Fibroblast of peridontal ligament (primary cell): ENCODE results near the gene EVA1A.

Experiments
- DNase-seq: peaks from one replicate; pipeline ENCODE4 v3.0.0-alpha.2; 2010; ENCODE audit errors: extremely low read depth

Gene EVA1A

DNA sequence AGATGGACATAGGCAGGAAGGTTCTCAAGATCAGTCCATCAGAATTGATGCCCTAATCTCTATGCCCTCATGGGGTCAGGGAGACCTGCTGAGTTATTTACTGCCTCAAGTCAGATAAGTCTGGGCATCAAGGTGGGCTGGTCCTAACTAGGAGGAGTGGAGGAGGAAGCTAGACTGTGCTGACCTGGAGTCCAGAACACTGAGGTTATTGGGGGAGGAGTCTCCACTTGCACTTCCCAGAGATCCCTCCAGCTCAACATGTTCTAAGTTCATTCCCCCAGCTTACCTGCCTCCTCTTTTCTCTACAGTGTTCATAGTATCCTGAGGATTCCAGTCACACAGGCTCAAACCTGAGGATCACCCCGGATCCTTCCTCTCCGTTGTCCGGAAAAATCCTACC is 19.3 kb downstream of the EVA1A start:
- no peak for DNase-seq

DNA sequence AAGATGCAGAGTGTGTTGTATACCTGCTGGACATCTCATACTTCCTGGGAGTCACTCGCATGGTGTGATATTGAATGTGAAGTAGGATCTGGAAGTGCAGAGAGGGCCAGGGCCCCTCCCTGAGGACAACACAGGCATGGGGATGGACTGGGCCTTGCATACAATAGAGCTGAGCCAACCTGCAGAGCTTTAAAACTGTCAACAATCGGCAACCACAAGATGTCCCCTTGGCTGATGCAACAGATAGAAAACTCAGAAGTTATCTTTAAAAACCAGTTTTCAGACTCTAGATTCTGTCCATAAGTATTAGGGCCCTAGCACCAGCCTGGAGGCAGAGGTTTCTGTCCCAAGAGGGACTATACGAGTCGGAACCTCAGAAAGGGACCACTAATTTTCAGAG is 19.7 kb downstream of the EVA1A start:
- DNase-seq = peak; percentile 33

DNA sequence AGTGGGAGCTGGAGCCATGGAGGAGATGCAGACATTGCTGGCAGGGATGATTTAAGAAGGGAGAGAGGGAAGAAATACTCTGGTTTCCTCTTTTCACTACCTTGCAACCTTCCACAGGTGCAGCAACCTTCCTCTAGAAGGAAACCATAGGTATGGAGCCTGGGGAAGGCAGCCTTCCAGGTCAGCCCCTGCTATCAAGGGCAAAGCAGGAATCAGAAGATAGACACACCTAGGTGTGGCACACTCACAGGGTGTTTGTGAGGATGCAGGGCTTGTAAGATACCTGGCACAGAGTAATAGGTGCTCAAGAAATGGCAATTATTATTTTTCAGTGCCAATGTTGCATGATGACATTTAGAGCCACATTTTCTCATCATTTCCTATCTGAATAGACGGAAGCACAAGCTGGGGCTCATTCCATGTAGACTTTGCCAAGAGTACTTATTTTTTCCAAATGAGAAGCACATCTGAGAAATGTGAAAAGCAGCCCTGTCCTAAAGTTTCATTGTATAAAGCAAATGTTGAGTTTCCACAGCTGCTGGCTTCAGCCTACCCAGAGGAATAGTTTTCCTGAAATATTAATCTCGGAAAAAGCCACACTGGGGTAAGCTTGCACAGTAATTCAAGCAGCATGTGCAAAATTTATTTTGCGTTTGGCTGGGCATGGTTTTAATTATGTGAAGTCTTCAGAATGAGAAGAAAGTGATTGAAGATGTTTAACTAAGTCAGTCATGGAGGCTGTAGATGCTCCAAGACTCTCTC is 20.6 kb downstream of the EVA1A start:
- DNase-seq = peak; percentile 98

DNA sequence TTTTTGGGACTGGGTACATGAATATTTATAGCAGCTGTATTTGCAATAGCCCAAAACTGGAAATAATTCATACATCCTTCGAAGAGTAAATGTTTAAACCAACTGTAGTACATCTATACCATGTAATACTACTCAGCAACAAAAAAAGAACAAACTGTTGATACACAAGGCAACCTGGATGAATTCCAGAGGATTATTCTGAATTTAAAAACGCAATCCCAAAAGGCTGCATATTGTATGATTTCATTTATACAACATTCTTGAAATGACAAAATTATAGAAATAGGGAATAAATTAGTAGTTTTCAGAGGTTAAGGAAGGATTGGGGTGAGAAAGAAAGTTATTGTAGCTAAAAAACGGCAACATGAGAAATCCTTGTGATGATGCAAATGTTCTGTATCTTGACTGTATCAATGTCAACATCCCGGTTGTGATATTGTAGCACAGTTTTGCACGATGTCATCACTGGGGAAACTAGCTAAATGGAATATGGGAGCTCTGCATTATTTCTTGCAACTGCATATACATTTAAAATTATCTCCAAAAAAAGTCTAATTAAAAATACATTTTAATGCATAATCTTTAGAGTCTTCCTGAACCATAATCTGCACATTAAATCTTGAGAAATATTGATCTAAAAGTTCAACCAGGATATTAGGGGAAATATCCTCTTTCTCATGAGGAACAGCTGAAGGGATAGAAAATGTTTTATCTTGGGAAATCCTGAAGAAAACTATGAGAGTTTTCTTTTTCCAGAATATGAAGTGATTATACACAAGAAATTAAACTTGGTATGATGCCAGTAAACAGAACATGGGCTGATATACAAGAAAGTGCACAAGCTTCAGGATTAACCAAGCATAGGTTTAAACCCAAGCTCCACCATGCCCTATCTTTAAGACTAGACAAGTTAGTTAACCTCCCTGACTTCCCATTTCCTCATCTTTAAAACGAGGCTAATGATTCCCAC is 21.9 kb downstream of the EVA1A start:
- DNase-seq = no peak

DNA sequence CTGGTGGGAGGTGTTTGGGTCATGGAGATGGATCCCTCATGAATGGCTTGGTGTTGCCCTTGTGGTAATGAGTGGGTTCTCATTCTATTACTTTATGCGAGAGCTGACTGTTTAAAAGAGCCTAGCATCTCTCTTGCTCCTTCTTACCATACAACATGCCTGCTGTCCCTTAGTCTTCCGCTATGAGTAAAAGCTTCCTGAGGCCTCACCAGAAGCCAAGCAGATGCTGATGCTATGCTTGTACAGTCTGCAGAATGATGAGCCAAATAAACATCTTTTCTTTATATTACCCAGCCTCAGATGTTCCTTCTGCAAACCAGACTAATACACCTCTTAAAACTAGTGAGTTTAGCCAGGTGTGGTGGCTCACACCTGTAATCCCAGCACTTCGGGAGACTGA is 23.1 kb downstream of the EVA1A start:
- no peak for DNase-seq

DNA sequence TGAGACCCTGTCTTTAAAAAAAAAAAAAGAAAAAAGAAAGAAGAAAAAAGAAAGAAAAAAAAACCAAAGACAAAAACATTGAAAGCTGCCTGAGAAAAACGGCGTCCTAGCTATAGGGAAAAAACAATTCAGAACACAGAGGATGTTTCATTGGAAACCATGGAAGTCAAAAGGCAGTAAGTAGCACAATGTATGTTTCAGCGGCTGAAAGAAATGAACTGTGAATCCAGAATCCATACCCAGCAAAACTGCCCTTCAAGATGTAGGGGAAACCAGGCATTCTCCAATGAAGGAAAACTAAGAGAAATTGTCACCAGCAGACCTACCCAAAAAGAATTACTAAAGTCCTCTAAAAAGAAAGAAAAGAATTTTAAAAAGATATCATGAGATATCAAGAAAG is 27.6 kb downstream of the EVA1A start:
- DNase-seq = no peak

DNA sequence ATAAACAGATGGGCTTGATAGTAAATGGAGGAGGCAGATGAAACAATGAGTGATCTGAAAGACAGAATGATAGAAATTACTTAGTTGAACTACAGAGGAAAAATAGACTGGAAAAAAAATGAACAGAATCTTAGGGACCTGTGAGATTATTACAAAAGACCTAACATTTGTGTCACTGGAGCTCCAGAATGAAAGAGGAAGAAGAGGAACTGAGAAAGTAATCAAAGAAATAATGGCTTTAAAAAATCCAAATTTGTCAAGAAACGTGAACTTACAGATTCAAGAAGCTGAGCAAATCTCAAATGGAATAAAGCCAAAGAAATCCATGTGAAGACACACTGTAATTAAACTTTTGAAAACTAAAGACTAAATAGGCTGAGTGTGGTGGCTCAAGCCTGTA is 28.3 kb downstream of the EVA1A start:
- no peak for DNase-seq

DNA sequence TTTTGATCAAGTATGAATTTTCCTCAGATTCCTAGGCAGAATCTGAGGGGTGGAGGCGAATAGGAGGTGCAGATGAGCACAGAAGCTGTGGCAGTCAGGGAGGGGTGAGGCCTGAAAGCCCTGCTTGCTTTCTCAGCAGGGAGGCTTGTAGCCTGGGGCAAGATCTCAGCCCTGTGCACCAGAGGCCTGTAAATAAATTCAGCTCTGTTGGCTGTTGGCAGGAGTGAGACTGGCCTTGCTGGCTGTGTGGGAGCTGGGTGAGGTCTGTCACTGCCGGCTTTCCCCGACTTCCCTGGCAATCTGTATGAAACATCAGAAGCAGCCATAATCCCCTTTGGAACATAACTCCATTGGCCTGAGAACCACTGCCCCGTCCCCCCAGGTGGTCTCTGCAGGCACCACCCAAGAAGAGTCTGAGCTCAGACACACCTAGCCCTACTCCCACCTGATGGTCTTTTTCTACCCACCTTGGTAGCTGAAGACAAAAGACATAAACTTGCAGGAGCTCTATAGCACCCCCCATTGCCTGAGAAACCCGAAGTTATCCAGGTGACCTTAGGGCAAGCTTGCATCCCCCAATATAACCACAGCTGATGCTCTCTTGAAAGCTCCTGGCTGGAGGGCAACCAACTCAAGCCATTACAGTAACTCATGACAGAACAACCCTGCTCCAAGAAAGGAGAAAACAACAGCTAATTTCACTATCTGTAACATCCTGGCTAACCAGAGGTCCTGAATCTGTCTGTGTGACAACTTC is 32.3 kb downstream of the EVA1A start:
- DNase-seq = no peak

DNA sequence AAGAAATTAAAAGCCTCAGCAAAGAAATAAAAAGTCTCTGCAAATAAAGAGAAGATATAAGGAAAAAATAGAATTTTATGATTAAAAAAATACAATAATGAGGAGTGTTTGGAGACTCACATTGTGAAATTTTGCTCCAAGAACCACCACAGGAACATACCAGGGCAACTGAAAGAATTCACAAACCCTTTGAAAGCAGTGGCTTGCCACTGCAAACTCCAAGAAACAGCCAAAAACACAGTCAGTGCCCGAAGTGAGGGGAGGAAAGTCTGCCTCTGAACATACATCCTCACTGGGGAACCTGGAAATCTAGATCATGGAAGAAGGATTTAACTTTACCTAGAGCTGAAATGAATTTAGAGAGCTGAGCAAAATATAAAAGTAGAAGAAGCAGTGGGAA is 33.1 kb downstream of the EVA1A start:
- peak; percentile 63 for DNase-seq

DNA sequence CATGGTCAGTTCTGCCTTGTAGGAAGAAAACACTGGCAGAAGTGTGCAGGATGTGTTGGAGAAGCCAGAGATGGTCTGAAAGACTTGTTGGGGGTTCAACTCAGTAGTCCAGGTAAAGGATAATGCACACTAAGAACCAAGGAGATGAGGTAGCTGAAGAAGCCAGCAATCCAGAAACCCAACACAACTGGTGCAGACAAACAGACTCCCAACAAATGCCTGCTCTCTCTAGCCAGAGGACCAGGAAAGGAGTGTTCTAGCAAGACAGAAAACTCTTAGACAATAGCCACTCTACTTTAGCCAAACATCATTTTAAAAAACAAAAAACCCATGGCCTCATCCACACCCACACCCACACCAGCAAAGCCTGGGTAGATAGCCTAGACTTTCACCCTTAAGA is 33.9 kb downstream of the EVA1A start:
- no peak for DNase-seq

DNA sequence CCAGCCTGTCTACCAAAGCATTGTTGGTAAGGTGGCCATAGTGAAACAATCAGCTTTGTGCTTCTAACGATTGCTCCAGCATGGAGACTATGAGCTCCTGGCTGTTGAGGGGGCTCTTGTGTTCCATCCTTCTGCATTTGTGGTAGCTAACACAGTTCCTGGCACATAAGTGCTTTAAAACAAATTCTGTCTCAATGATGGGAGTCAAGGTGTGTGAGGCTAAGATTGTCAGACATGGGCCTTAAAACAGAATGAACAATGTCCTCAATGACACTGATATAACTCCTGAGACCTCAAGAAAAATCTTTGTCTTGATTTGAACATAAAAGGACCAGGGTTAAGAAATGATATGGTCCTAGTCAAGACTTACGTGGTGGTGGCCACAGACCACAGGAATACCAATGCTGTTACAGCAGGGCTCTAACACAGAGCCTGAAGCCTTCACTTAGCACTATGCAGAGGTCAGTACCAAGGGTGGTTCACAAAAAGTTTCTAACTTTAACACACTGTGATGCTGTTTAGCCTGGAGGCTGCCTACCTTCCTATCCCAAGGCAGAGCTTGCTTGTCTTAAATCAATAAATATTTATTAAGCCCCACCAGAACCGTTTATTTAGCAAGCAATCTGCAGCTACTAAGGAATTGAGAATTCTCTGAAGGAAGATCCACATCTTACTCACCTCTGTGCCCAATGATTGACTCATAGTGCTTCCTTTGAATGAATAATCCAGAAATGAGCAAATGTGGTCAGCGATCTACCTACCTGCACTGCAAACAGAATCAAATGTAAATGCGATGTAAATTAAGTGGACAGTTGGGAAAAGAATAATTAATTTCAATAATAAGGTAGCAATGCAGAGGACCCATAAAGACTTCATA is 35.1 kb downstream of the EVA1A start:
- no peak for DNase-seq

DNA sequence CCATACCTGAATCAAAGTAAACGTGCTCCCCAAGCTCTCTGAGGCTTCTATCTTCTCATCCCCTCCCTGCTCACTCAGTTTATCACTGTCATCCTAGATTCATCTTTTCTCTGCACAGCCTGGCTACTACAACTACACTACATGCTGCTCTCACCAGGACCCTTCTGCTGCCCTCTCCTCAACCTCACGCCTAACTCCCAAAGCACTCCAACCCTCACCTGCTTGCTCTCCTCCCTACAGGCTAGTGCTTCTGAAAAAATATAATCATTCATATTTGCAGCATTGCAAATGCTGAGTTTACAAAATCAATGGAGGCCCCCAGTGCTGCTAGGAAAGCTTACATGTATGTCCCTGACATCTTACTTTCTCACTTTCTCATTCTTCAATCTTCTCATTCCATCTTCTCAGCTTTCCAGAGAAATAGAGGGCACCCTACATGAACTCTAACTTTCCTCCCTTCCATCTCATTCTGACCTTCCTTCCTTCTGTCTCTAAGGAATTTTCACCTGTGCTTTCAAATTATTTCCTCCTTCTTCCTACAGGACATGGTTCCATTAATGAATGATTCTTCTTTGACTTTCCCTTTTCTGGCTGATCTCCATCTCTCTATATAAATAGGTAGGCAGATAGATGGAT is 36.3 kb downstream of the EVA1A start:
- DNase-seq = no peak

DNA sequence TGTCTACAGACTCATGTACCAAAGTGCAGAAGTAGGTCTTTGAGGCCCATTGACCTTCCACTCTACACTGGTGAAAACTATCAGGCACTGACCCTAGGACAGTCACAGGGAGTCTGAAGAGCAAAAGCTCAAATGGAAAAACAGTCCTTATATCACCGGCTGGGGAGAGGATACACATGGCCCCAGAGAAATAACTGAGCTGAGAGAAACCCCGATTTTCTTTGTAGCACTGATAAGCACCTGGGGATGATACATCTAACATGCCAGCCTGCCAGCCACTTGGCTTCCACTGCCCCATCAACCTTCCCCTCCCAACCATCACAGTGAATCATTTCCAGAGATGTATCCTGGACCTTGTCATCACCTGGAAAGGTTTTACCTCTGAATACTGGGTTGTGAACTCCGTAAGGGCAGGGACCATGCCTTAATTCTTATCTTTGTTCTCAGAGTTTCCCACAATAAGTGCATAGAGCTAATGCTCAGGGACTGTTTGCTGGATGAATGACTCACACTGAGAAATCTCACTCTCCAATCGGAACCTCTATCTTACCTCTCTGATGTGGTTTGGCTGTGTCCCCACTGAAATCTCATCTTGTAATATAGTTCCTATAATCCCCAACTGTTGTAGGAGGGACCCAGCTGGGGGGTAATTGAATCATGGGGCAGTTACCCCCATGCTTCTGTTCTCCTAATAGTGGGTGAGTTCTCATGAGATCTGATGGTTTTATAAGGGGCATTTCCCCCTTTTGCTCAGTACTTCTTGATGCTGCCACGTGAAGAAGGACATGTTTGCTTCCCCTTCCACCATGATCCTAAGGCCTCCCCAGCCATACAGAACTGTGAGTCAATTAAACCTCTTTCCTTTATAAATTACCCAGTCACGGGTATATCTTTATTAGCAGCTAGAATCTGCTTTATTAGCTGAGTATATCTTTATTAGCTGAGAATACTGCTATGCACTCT is 37.1 kb downstream of the EVA1A start:
- peak; percentile 72 for DNase-seq

DNA sequence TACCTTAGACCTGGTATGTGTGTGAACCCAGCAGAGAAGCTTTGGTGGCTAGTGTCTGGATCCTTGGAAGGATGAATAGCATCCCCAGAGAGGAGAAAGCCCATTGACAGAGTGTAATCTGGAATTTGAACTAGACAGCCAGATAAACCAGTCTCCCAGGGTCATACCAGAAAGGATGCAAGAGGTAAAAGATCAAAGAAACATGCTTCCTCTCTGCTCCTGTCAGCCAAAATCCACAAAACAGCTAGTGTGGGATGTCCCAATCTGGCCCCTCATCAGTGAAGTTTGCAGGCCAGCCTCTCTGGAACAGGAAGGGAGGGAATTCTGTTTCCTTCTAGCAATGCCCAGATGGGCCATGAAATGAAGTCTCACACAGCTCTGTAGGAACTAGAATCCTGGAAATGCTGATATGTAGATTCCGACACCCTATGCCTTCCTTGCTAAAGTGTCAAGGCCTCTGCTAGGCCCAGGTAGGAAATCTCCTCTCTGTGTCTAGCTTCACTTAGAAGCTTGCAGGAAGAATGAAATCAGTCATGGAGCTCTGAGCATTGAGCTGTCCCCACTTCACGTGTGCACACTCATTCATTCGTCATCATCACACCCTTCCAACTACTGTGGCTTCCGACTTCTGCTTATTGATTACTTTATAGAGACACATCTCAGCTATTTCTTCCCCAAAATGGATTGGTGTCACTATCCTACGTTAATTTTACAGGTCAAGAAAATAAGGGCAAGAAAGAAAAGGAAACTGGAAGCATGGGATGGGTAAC is 38.0 kb downstream of the EVA1A start:
- no peak for DNase-seq

DNA sequence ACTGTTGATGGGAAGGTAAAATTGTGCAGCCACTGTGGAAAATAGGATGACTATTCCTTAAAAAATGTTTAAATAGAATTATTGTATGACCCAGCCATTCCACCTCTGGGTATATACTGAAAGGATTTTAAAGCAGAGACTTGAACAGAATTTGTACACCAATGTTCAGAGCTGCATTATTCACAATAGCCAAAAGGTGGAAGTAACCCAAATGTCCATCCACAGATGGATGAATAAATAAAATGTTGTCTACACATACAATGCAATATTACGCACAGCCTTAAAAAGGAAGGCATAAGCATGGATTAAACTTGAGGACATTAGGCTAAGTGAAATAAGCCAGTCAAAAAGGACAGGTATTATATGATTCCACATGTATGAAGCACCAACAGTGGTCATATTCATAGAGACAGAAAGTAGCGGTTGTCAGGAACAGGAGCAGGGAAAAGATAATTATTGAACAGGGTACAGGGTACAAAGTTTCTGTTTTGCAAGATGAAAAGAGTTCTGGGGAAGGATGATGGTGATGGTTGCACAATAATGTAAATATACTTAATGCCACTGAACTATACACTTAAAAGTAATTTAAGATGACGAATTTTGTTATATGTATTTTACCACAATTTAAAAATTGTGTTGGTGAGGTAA is 39.4 kb downstream of the EVA1A start:
- DNase-seq = no peak

DNA sequence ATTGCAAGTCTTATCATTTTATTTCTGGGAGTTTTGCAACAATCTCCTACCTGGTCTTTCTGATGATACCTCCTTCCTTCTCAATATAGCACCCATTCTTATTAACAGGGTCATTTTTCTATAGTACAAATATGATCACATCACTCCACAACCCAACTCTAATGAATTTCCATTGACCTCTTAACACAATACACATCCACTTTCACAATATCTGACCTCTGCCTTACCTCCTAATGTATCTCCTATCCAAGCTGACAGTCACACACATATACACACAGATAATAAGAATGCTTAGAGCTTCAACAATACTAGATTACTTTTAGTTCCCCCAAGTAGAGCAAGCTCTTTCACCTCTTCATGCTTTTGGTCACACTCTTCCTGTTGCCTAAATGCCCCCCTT is 40.9 kb downstream of the EVA1A start:
- no peak for DNase-seq

DNA sequence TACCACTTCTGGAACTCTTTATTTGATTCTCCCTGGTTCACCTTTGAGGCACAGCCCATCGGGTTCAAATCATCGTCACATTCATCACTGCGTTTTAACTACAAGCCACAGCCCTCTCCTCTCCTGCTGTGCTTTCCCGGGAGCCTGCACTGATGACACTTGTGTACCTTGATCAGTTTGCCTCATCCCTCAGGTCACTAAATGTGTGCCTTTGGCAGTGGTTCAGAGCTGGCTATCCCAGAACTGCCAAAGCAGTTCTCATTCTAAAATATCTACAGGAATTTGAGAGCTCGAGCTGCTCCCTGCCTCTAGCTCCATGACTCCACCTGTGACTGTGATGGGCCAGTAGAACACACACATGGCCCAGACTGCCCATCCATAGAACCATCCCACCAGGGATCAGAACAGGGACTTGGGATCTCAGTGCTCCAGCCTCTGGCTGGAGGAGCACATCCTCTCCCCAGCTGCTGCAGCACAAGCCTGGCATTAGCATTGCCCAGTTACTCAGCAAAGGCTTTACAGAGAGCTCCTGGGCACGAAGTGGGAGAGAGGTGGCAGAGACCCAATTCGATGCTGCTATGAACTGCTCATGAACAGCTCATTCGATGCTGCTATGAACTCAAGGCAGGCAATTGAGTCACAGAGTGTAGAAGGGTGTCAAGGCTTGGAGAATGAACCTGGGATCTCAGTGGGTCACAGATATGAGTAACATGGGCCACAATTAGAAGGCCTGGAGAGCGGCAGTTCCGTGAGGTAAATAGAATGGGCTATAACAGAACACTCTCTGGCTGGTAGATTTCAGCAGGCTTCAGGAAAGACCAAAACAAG is 41.9 kb downstream of the EVA1A start:
- no peak for DNase-seq
